ENCODE results near the gene PLEKHA7.
"Not testable (repeated sequence)": the region's sequence is repeated elsewhere in the genome, so short reads cannot be mapped to it uniquely, and the experiment has no call there.

PLEKHA7 gene

GRCh38 chr11:17003426-17003825 lies 10.8 kb downstream of the PLEKHA7 start:
- Histone ChIP-seq H3K36me3 (ENCODE audit: control insufficient read depth, low read length) (no peaks in the 10 kb centered on the region), H3K9me3 (ENCODE audit: control insufficient read depth, insufficient read depth, low read length) (no peaks in the 10 kb centered on the region), H3K4me2 (ENCODE audit: low read length) (no peak overlapping the region), H3K4me1 (ENCODE audit: control insufficient read depth, low read length) (no peaks in the 10 kb centered on the region), H3K27me3 (ENCODE audit: control insufficient read depth, low read length) (no peaks in the 10 kb centered on the region), H3K9me2 (replicated peaks; ENCODE audit: control insufficient read depth, low read length) (no peaks in the 10 kb centered on the region), H3F3A (ENCODE audit: control insufficient read depth, insufficient read depth) (no peaks in the 10 kb centered on the region), H3K79me2 (ENCODE audit: control insufficient read depth, low read length) (no peaks in the 10 kb centered on the region), H4K20me1 (ENCODE audit: control insufficient read depth, insufficient read depth, low read depth, low read length) (no peaks in the 10 kb centered on the region), H3K27ac (ENCODE audit: low read depth, low read length) (no peak overlapping the region), H3K4me3 (ENCODE audit: low read length) (no peak overlapping the region)
- TF ChIP-seq EZH2phosphoT487 (IDR thresholded peaks at IDR 0.05; ENCODE audit: borderline replicate concordance, low read length) (no peak), CTCF (IDR thresholded peaks at IDR 0.05; ENCODE audit: low read depth, low read length, poor library complexity, severe bottlenecking) (no peak)

GRCh38 chr11:17002543-17002942 lies 11.7 kb downstream of the PLEKHA7 start:
- Histone ChIP-seq H3K9me3 (ENCODE audit: control insufficient read depth, insufficient read depth, low read length) (no peaks in the 10 kb centered on the region), H3K27me3 (ENCODE audit: control insufficient read depth, low read length) (no peaks in the 10 kb centered on the region), H3K4me3 (ENCODE audit: low read length) (no peak overlapping the region), H3K79me2 (ENCODE audit: control insufficient read depth, low read length) (no peaks in the 10 kb centered on the region), H3F3A (ENCODE audit: control insufficient read depth, insufficient read depth) (no peaks in the 10 kb centered on the region), H3K36me3 (ENCODE audit: control insufficient read depth, low read length) (no peaks in the 10 kb centered on the region), H3K27ac (ENCODE audit: low read depth, low read length) (no peak overlapping the region), H3K4me2 (ENCODE audit: low read length) (no peak overlapping the region), H4K20me1 (ENCODE audit: control insufficient read depth, insufficient read depth, low read depth, low read length) (no peaks in the 10 kb centered on the region), H3K4me1 (ENCODE audit: control insufficient read depth, low read length) (no peaks in the 10 kb centered on the region), H3K9me2 (replicated peaks; ENCODE audit: control insufficient read depth, low read length) (no peaks in the 10 kb centered on the region)
- no peak for TF ChIP-seq CTCF (IDR thresholded peaks at IDR 0.05; ENCODE audit: low read depth, low read length, poor library complexity, severe bottlenecking)
- TF ChIP-seq EZH2phosphoT487 (IDR thresholded peaks at IDR 0.05; ENCODE audit: borderline replicate concordance, low read length), result no peak

- H3K9me3 ChIP-seq (ENCODE audit: control insufficient read depth, insufficient read depth, low read length), result no peaks in the 10 kb centered on the region
- H3K79me2 ChIP-seq (ENCODE audit: control insufficient read depth, low read length), result no peaks in the 10 kb centered on the region
- no peaks in the 10 kb centered on the region for H3F3A ChIP-seq (ENCODE audit: control insufficient read depth, insufficient read depth)
- no peaks in the 10 kb centered on the region for H3K9me2 ChIP-seq (replicated peaks; ENCODE audit: control insufficient read depth, low read length)
- no peaks in the 10 kb centered on the region for H3K27me3 ChIP-seq (ENCODE audit: control insufficient read depth, low read length)
- no peaks in the 10 kb centered on the region for H3K36me3 ChIP-seq (ENCODE audit: control insufficient read depth, low read length)
- no peak for TF ChIP-seq CTCF (IDR thresholded peaks at IDR 0.05; ENCODE audit: low read depth, low read length, poor library complexity, severe bottlenecking)
- TF ChIP-seq EZH2phosphoT487 (IDR thresholded peaks at IDR 0.05; ENCODE audit: borderline replicate concordance, low read length), result no peak
- H3K4me1 ChIP-seq (ENCODE audit: control insufficient read depth, low read length), result no peaks in the 10 kb centered on the region
- no peak overlapping the region for H3K4me3 ChIP-seq (ENCODE audit: low read length)
- no peak overlapping the region for H3K27ac ChIP-seq (ENCODE audit: low read depth, low read length)
- H4K20me1 ChIP-seq (ENCODE audit: control insufficient read depth, insufficient read depth, low read depth, low read length), result no peaks in the 10 kb centered on the region
- H3K4me2 ChIP-seq (ENCODE audit: low read length), result no peak overlapping the region
Measured at GRCh38 chr11:17001806-17002205, 12.4 kb downstream of the PLEKHA7 start.

GRCh38 chr11:17000987-17001386 lies 13.2 kb downstream of the PLEKHA7 start:
- Histone ChIP-seq H3K4me3 (ENCODE audit: low read length) (no peak overlapping the region), H3K27me3 (ENCODE audit: control insufficient read depth, low read length) (no peaks in the 10 kb centered on the region), H4K20me1 (ENCODE audit: control insufficient read depth, insufficient read depth, low read depth, low read length) (no peaks in the 10 kb centered on the region), H3K4me2 (ENCODE audit: low read length) (no peak overlapping the region), H3F3A (ENCODE audit: control insufficient read depth, insufficient read depth) (no peaks in the 10 kb centered on the region), H3K9me2 (replicated peaks; ENCODE audit: control insufficient read depth, low read length) (no peaks in the 10 kb centered on the region), H3K79me2 (ENCODE audit: control insufficient read depth, low read length) (no peaks in the 10 kb centered on the region), H3K4me1 (ENCODE audit: control insufficient read depth, low read length) (no peaks in the 10 kb centered on the region), H3K9me3 (ENCODE audit: control insufficient read depth, insufficient read depth, low read length) (no peaks in the 10 kb centered on the region), H3K27ac (ENCODE audit: low read depth, low read length) (no peak overlapping the region), H3K36me3 (ENCODE audit: control insufficient read depth, low read length) (no peaks in the 10 kb centered on the region)
- no peak for TF ChIP-seq EZH2phosphoT487 (IDR thresholded peaks at IDR 0.05; ENCODE audit: borderline replicate concordance, low read length)

GRCh38 chr11:17000253-17000652 lies 14.0 kb downstream of the PLEKHA7 start:
- not testable (repeated sequence) for H3K4me1 ChIP-seq (ENCODE audit: control insufficient read depth, low read length); H3K27ac ChIP-seq (ENCODE audit: low read depth, low read length); H3K27me3 ChIP-seq (ENCODE audit: control insufficient read depth, low read length); H3K4me3 ChIP-seq (ENCODE audit: low read length); H3K36me3 ChIP-seq (ENCODE audit: control insufficient read depth, low read length); H3K9me2 ChIP-seq (replicated peaks; ENCODE audit: control insufficient read depth, low read length); H3K9me3 ChIP-seq (ENCODE audit: control insufficient read depth, insufficient read depth, low read length); H3F3A ChIP-seq (ENCODE audit: control insufficient read depth, insufficient read depth); H3K79me2 ChIP-seq (ENCODE audit: control insufficient read depth, low read length); H3K4me2 ChIP-seq (ENCODE audit: low read length); H4K20me1 ChIP-seq (ENCODE audit: control insufficient read depth, insufficient read depth, low read depth, low read length)

Data from DOHH2 (cell line).